Measurements from ENCODE around the gene SCFD1. TPM values are rescaled to one million over a fixed set of nuclear protein-coding genes. Genes with fewer than 3 reads are reported as not detected.

SCFD1 gene
- 53.1 and 61.9 TPM in 2 replicates for total RNA-seq (2021)
- Bru-seq, nascent RNA = percentile 91 among the genes with signal in this experiment
- BruChase-seq, experiment 1, labeled RNA remaining after a 2-hour chase = percentile 81 among the genes with signal in this experiment
- BruChase-seq, experiment 2, labeled RNA remaining after a 6-hour chase = percentile 72 among the genes with signal in this experiment
- long read RNA-seq, transcript SCFD1-203 (25 exons, 2,359 nt) = major isoform, 29 of 61 reads
- long read RNA-seq, transcript SCFD1-207 (24 exons, 2,058 nt) = minor isoform, 13 of 61 reads
- long read RNA-seq, partial matches to known transcripts = 4 of 61 reads
- long read RNA-seq, other reads (novel, unspliced or antisense) = 14 of 61 reads

- no peaks in the 10 kb centered on the region for H3K9me3 ChIP-seq (ENCODE audit: low read depth, low read length, poor library complexity, severe bottlenecking)
- ChIA-PET POLR2A (ENCODE audit: low non-redundant PET) (no interaction called here), CTCF (no interaction called here)
- intact Hi-C loops (cut with micrococcal nuclease; ENCODE audit: unreplicated experiment) = no loop called here
- no TSS peak for BruUV-seq (replicated peaks)
- peak within 1 kb of the TSS; percentile 69 for H3K4me3 ChIP-seq (ENCODE audit: low read depth, low read length, poor library complexity, severe bottlenecking)
- TF ChIP-seq EZH2 (IDR thresholded peaks at IDR 0.05; ENCODE audit: borderline replicate concordance, low read depth, low read length, poor library complexity, severe bottlenecking) = no peak
- no peak for TF ChIP-seq CTCF (conservative IDR thresholded peaks at IDR 0.05; ENCODE audit: low read depth, low read length)
- H3K36me3 ChIP-seq (ENCODE audit: insufficient read depth, low read length, poor library complexity, severe bottlenecking) = peaks cover 6% of the 10 kb centered on the region
- peak within 1 kb of the TSS; percentile 93 for H3K27ac ChIP-seq (ENCODE audit: low read depth, low read length, poor library complexity, severe bottlenecking)
- DNase-seq (ENCODE audit: low spot score) = peak; percentile 97
- no peaks in the 10 kb centered on the region for H3K27me3 ChIP-seq (replicated peaks; ENCODE audit: insufficient read depth, low read depth, low read length, poor library complexity)
- H3K4me1 ChIP-seq (ENCODE audit: insufficient read depth, low read length, poor library complexity, severe bottlenecking) = peaks cover 6% of the 10 kb centered on the region
Measured at GRCh38 chr14:30621940-30622830, at the start of gene SCFD1. Gene SCFD1, plus strand, starts transcription at chr14:30622319. Its CDS starts 20 bp downstream, at chr14:30622339.

GRCh38 chr14:30572771-30573170, 49.3 kb upstream of the SCFD1 start:
- Histone ChIP-seq H3K4me1 (ENCODE audit: insufficient read depth, low read length, poor library complexity, severe bottlenecking) (peaks cover 23% of the 10 kb centered on the region), H3K27me3 (replicated peaks; ENCODE audit: insufficient read depth, low read depth, low read length, poor library complexity) (no peaks in the 10 kb centered on the region), H3K9me3 (ENCODE audit: low read depth, low read length, poor library complexity, severe bottlenecking) (no peaks in the 10 kb centered on the region), H3K36me3 (ENCODE audit: insufficient read depth, low read length, poor library complexity, severe bottlenecking) (no peaks in the 10 kb centered on the region), H3K4me3 (ENCODE audit: low read depth, low read length, poor library complexity, severe bottlenecking) (no peak overlapping the region), H3K27ac (ENCODE audit: low read depth, low read length, poor library complexity, severe bottlenecking) (no peak overlapping the region)
- no peak for DNase-seq (ENCODE audit: low spot score)
- TF ChIP-seq EZH2 (IDR thresholded peaks at IDR 0.05; ENCODE audit: borderline replicate concordance, low read depth, low read length, poor library complexity, severe bottlenecking) = no peak
- TF ChIP-seq CTCF (conservative IDR thresholded peaks at IDR 0.05; ENCODE audit: low read depth, low read length) = no peak
- intact Hi-C loops (cut with micrococcal nuclease; ENCODE audit: unreplicated experiment) = no loop called here
- CTCF ChIA-PET = no interaction called here
- no TSS peak for BruUV-seq (replicated peaks)
- POLR2A ChIA-PET (ENCODE audit: low non-redundant PET) = interaction anchor here (1.0 kb wide), 1 partner anchor 11 kb away, joined by 3 read pairs; no protein-coding TSS in a partner anchor

GRCh38 chr14:30573226-30573814, 48.8 kb upstream of the SCFD1 start:
- intact Hi-C loops (cut with micrococcal nuclease; ENCODE audit: unreplicated experiment) = no loop called here
- POLR2A ChIA-PET (ENCODE audit: low non-redundant PET) = interaction anchor here (1.0 kb wide), 1 partner anchor 12 kb away, joined by 3 read pairs; no protein-coding TSS in a partner anchor
- no peak overlapping the region for H3K27ac ChIP-seq (ENCODE audit: low read depth, low read length, poor library complexity, severe bottlenecking)
- H3K4me3 ChIP-seq (ENCODE audit: low read depth, low read length, poor library complexity, severe bottlenecking) = no peak overlapping the region
- H3K27me3 ChIP-seq (replicated peaks; ENCODE audit: insufficient read depth, low read depth, low read length, poor library complexity) = no peaks in the 10 kb centered on the region
- no peak for DNase-seq (ENCODE audit: low spot score)
- peaks cover 28% of the 10 kb centered on the region for H3K4me1 ChIP-seq (ENCODE audit: insufficient read depth, low read length, poor library complexity, severe bottlenecking)
- BruUV-seq (replicated peaks) = no TSS peak
- H3K36me3 ChIP-seq (ENCODE audit: insufficient read depth, low read length, poor library complexity, severe bottlenecking) = no peaks in the 10 kb centered on the region
- no peaks in the 10 kb centered on the region for H3K9me3 ChIP-seq (ENCODE audit: low read depth, low read length, poor library complexity, severe bottlenecking)
- CTCF ChIA-PET = no interaction called here
- TF ChIP-seq EZH2 (IDR thresholded peaks at IDR 0.05; ENCODE audit: borderline replicate concordance, low read depth, low read length, poor library complexity, severe bottlenecking) = no peak
- no peak for TF ChIP-seq CTCF (conservative IDR thresholded peaks at IDR 0.05; ENCODE audit: low read depth, low read length)
